HG03378 (cell line): ENCODE results near the gene EFCAB6.

Experiments
- ATAC-seq: cut with Tn5 transposase; IDR thresholded peaks from one replicate; pipeline ENCODE4 v1.9.1; 2021; ENCODE audit warnings: mild to moderate bottlenecking, moderate library complexity; ENCODE audit not compliant: unreplicated experiment

Gene EFCAB6

GRCh38 chr22:43554694-43555365 lies 257.3 kb downstream of the EFCAB6 start:
- ATAC-seq: no peak

DNA sequence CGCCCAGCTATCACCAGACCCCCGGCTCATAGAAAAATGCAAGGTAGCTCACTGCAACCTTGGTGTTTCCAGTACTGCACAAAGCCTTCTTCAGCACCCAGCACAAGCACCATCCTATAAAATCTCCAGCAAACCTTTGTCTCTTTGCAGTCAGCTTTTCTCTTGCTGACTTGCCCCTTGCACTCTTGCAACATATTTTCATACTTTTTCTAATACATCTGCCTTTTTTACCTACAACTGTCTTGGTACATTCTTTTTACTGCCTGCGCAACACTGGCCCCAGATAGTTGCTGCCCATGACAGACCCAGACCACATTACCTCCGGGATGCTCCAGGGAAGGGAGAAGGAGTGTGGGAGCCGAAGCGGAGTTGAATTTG lies 257.9 kb downstream of the EFCAB6 start:
- ATAC-seq: no peak

DNA sequence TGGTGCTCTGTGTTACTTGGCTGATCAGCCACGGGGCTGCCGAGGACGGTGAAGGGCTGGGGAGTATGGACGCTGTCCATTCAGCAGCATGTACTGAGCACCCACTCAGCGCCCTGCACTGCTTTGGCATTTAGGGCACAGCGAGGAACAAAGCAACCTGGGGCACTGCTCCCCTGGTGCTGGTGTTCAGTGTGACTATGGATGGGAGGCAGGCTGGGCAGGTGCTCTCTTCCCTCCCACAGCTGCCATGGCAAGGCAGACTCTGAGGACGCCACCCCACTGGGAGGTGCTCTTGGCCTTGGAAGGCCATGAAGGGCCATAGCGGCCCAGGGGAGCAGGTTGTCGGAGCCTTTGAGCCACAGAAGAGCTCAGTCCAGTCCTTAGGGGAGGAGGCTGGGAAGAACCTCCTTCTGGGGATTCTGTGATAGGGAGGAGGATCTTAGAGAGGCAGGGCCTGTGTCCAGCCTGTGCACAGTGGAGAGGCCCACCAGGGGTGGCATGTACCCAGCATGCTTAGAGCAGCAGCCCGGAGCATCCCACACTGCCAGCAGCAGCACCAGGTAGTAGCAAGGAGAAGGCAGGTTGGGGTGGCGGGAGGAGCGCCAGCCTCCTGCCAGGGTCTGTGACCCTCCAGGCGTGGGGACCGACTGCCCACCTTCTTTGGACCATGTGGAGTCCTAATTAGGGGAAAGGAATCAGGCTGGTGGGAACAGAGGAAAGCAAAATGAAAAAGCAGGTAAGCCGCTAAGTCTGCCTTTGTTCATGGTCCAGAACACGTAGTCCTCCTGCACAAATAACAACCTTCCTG lies 258.4 kb downstream of the EFCAB6 start:
- ATAC-seq: no peak

DNA sequence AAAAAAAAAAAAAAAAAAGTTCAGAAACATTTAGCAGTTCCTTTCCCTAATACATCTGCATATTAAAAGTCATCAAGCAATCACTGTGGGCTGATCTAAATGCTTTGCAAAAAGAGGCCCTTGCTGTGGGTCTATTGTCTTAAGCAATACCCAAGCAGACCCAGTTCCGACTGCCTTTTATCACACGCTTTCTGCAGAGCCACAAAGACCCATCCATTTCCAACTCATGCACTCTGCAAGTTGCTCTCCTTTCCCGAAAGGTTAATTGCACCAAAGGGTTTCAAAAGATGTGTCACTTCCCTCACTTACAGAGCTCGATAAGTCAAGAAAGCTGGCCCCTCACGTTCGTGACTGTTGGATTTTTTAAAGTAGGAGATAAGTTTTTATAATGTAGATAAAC lies 261.4 kb downstream of the EFCAB6 start:
- ATAC-seq: no peak

DNA sequence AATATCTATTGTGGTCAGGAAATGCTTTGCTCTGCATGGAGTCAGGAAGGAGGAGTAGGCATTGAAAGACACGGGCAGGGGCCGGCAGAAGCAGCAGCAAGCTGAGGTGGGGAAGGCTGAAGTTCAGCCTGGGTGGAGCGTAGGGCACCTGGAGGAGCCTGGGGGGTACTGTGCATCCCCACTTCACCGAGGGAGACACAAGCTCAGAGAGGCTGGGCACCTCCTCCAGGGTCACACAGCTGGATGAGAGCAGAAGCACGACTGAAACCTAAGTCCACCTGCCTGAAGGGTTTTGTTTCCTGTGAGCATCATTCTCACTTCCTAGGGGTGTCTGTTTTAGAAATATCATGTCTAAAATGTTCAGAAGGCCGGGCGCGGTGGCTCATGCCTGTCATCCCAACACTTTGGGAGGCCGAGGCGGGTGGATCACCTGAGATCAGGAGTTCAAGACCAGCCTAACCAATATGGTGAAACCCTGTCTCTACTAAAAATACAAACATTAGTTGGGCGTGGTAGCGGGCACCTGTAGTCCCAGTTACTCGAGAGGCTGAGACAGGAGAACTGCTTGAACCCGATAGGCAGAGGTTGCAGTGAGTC lies 262.0 kb downstream of the EFCAB6 start:
- no peak for ATAC-seq

DNA sequence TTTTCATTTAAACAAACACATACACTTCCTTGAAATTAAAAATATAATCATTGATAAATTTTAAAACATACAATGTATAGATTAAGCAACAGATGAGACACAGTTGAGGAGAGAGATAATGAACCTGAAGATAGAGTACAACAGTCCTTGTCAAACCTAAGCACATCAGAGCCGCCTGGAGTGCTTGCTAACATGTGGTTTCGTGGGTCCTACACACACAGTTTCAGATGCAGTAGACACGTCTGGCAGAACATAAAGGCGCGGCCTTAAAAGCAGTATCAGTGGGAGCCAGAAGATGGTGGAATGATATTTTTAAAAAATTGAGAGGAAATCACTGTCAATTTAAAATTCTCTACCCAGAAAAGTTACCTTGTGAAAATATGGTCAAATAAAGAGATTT lies 265.9 kb downstream of the EFCAB6 start:
- no peak for ATAC-seq

- no peak for ATAC-seq
Observed at GRCh38 chr22:43544289-43544673, 267.8 kb downstream of the EFCAB6 start.

- no peak for ATAC-seq
Observed at GRCh38 chr22:43543522-43544288, 268.4 kb downstream of the EFCAB6 start.

DNA sequence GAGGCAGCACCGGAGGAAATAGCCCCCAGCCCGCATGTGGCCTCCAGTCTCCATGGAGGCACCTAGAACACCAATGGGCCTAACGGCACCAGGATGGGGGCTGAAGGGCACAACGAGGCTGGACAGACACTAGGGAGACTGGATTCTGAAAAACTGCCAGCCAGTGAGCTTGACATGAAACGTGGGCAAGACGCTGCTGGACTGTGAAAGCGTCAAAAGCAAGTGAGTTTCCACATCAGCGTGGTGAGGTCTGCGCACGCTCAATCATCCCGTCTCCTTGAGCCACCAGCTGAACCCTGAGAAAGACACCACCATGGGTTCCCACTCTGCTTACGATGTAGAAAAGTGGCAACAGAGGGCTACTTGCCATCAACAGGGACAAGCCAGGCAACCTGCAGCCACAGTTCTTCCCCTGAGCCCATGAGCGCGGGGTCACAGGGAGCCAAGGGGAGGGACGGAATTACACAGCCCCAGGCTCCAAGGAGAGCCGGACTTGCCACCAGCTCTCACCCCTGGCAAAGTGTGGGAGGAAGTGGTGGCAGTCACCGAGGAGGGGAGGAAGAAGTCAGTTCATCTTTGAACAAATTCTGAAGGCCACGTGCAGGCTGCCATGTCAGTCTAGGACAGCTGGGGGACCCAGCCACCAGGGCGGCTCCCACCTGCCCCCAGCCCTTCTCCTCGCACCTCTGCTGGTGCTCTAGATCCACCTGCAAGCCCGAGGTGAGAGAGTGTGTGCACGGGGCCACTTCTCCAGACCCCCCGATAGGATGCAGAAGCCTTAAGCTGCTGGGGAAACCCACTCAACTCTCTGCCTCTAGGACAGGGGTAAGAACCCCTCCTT lies 269.2 kb downstream of the EFCAB6 start:
- no peak for ATAC-seq

DNA sequence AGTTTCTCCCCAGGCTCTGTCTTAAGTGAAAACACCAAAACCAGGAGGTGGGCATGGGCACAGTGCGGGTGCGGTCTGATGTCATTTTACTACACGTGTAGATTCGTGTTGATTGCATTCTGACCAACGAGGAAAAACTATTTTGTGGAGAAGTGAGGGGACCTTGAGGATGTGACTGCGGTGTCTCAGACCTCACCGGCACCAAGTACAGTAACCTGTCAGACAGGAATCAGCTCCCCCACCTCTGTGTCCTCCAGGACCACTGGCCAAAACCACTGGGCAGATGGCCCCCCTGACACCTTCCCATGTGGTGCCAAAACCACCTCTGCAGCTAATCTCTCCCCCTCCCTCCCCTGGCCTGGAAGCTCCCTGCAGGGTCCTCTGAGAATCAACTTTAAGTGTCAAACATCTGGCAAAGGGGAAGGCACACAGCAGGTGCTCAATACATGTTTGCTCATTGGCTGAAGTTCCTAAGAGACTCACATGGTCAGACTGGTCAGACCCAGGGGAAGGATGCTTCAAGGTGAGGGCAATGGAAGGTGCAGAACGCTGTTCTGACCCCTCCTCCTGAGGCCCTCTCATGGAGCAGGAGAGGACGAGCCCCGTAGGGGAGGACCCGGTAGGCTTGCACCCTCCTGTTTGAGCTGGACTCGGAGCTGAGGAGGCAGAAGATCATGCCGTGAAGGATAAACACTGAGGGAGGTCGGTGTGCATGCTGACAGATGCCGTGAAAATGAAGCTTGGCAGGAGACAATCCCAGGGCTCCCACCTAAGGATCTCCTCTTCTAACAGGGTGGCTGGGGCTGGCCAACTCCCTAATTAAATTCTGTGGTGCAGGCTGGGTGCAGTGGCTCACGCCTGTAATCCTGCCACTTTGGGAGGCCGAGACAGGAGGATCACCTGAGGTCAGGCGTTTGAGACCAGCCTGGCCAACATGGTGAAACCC lies 270.4 kb downstream of the EFCAB6 start:
- no peak for ATAC-seq

DNA sequence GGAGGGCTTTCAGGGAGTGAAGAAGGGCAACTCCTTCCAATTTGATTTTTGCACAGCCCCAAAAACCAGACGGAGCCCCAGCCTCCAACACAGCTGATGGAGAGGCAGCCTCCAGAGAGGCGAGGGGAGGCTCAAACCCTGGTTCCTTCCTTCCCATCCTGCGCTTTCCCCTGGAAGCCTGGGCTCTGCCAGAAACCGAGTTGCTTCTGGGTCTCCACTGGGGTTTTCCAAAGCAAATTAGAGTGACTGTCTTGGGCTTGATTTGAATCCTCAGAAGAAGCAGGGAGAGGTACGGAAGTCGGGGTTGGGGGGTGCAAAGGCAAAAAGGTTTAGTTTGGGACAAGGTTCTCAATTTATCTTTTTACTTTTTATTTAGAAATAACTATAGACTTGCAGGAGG lies 271.1 kb downstream of the EFCAB6 start:
- no peak for ATAC-seq

DNA sequence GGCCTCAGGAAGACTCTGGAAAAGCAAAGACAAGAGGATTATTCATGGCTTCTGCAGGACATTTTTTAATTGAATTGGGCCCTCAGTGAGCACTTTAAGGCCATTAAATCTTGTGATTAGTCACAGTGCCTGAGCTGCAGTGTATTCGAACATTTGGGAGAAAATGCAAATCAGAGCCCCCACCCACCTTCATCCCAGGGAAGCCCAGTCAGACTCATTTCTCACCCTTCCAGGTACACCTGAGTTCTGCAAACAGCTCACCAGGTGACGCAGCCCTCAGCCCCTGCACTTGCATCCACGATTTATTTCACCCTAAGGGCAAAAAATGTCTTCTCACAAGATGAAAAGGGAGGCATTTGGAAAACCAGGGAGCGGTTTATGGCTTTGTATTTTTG lies 271.6 kb downstream of the EFCAB6 start:
- no peak for ATAC-seq

DNA sequence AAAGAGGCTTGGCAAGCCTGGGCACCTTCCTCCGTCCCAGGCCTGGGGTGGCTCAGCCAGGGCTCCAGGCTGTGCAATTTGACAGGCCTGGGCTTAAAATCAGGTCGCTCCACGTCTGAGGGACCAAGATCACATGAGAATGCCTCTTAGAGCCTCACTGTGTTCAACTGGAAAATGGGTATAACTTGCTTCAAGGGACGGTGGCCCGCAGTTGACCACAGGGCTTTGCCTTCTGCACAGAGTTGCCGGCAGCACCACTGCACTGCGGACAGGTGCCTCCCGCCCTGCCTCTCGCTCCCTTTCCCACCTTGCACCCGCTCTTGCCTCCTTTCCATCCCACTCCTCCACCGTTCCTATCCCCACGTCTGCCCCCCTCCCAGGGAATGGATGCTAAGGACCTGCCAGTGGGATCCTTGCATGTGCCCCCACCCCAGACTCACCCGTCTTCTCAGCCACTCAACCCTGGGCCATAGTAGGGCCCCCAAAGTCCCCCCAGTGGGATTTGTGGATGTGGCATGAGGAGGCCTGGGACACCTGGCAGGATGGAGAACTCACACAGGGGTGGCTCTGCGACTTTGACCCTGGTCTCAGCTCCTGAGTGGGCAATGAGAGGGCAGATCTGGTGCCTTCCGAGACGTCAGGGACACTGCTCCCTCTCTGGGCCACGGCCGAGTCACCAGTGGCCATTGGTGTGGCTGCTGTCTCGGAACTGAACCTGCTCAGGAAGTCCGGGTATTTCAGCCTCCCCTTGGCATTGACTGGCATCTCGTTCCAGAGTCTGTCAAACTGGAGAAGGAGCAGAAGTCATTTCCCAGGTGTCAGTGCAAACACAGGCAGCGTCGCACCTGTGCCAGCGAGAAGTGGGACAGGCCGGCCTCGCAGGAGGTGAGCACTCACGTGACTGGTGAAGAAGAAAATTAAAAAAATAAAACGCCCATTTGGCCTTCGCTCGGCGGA lies 272.3 kb downstream of the EFCAB6 start:
- ATAC-seq: no peak

DNA sequence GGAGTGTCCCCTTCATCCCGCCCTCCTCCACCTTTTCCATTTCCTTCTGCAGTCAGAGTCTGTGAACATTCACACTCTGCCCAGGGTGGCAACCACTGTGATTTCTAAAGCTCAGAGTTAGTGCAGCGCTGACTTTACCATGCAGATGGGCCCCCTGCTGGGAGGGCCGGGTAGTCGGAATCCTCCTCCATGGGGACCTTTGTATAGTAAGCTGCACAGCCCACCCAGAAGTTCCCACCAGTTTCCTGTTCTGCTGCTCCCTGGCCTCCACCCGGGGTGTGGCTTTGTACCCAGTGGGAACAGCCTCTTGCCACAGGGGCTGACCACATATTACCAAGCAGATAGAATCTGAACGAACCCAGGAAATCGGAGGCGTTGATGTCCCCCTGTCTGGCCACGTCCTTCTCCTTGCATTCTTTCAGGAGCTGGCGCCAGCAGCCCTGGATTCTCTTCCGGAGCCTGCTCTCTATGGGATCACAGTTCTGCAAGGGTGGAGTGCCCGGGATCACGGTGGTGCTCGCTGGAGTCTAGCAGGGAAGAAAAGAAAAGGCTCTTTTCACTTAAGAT lies 275.0 kb downstream of the EFCAB6 start:
- ATAC-seq: no peak

DNA sequence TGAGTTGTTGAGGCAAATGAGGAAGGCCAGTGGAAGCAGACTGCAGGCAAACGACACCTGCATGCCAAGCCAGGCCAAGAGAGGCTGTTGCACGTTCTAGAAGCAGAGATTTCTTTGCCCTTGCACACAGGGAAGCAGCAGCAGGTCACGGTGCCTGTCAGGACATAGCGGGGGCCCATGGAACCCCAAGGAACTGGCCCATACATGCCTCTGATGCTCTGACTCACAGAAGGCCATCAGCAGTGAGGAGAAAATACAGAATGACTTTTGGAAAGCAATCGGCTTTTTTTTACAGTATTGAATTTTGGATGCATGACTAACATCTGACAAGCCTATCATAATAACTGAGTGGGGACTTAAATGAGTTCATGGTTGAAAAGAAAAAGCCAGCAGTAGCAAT lies 276.4 kb downstream of the EFCAB6 start:
- ATAC-seq: no peak

GRCh38 chr22:43535336-43535735 lies 276.8 kb downstream of the EFCAB6 start:
- ATAC-seq: no peak

DNA sequence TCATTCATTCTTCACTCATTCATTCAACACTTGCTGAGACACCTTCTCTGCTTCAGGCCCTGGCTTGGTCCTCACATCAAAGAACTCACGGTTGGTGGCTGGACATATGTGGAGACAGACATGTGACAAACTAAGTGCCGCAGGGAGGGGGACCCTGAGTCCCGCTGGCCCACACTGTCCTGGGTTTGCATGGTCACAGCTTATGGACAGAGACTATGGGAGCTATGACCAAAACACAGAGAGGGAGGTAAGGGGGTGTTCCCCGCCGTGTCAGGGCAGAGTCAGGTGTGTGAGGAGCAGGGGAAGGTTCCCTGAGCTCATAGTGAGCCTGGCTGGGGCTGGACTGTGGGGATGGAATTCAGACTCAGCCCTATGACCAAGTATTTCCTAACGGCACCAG lies 277.2 kb downstream of the EFCAB6 start:
- no peak for ATAC-seq
